ENCODE data around the gene RXRA.

RXRA gene

DNA sequence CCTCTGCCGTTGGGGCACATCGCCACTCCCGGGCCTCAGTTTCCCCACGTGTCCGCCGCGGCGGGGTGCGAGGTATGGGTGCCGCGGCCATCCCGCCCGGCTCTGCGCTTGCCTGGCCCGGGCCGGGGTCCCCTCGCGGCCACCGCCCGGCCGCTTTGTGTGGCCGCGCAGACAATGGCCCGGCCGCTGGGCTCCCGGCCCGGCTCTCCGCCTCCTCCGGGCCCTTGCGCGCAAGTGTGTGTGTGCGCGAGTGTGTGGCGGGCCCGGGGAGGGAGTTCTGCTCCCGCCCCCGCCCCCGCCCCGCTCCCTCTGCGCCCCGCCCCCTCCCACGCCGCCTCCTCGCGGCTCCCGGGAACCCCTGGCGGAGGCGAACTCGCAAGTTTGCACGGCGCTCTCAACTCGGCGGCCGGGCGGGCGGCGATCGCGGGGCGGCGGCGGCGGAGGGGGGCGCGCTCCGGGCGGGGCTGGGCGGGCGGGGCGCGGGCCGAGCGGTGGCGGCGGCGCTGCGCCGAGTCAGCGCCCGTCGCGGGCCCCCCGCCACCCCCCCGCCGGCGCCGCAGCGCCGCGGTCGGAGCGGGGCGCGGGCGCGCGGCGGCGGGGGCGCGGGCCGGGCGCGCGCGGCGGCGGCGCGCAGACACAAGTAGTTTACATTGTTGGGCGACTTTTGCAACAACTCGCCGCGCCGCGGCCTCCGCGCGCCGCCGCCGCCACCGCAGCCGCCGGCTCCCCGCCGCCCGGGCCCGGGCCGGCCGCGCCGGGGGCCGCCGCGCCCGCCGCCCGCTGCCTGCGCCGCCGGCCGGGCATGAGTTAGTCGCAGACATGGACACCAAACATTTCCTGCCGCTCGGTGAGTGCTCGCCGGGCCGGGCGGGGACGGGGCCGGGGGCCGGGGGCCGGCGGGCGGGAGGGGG, at the start of gene RXRA:
TSS of gene RXRA (plus strand) at position 643 of the 911 bp plus-strand sequence. CDS start at position 820, 177 bp downstream.
- DNase-seq (ENCODE audit: low read depth in 2 of 2): peak; percentile 76 to 94
- H3K4me3 ChIP-seq (replicated peaks in 1 of 2; ENCODE audit: low read depth in 2 of 2, low read length in 2 of 2): peak within 1 kb of the TSS; percentile 70 to 72
- TF ChIP-seq, protein P1, sequence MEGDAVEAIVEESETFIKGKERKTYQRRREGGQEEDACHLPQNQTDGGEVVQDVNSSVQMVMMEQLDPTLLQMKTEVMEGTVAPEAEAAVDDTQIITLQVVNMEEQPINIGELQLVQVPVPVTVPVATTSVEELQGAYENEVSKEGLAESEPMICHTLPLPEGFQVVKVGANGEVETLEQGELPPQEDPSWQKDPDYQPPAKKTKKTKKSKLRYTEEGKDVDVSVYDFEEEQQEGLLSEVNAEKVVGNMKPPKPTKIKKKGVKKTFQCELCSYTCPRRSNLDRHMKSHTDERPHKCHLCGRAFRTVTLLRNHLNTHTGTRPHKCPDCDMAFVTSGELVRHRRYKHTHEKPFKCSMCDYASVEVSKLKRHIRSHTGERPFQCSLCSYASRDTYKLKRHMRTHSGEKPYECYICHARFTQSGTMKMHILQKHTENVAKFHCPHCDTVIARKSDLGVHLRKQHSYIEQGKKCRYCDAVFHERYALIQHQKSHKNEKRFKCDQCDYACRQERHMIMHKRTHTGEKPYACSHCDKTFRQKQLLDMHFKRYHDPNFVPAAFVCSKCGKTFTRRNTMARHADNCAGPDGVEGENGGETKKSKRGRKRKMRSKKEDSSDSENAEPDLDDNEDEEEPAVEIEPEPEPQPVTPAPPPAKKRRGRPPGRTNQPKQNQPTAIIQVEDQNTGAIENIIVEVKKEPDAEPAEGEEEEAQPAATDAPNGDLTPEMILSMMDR (IDR thresholded peaks at IDR 0.05; ENCODE audit: low read depth, low read length): no peak

DNA sequence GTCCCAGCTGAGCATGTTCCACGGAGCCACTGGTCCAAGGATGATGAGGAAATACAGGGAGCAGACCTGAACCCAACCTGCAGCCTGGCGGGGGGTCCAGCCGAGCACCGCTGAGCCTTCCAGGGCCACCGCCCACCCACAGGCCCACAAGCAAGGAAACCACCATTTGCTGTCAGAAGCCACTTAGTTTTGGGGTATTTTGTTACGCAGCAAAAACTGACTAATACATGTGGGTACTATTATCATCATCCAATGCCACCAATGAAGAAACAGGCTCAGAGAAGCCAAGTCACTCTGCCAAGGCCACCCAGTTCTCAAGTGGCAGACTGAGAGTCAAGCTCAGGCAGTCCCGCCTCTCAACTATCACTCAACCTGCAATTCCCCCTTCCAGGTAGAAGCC, 48.0 kb upstream of the RXRA start:
- TF ChIP-seq, protein P1 (IDR thresholded peaks at IDR 0.05; ENCODE audit: low read depth, low read length): no peak
- no peak overlapping the region for H3K4me3 ChIP-seq (replicated peaks in 1 of 2; ENCODE audit: low read depth in 2 of 2, low read length in 2 of 2)

DNA sequence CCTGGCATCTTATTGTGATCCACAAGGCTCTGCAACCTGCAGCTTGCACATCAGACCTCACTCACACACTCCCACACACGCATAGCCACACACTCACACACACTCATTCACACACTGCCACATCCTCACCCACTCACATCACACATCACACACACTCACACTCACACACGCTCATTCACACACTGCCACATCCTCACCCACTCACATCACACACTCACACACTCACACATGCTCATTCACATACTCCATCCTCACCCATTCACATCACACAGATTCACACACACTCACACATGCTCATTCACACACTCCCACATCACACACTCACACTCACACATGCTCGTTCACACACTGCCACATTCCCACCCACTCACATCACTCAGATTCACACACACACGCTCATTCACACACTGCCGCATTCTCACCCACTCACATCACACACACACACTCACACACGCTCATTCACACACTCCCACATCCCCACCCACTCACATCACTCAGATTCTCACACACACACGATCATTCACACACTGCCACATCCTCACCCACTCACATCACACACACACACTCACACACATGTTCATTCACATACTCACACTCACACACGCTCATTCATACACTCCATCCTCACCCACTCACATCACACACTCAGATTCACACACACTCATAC, 47.1 kb upstream of the RXRA start:
- TF ChIP-seq, protein P1 (IDR thresholded peaks at IDR 0.05; ENCODE audit: low read depth, low read length): no peak
- DNase-seq (ENCODE audit: low read depth in 2 of 2): no peak
- no peak overlapping the region for H3K4me3 ChIP-seq (replicated peaks in 1 of 2; ENCODE audit: low read depth in 2 of 2, low read length in 2 of 2)

More for the DNA sequence above, 48.0 kb upstream of the RXRA start:
- DNase-seq (ENCODE audit: low read depth in 2 of 2): no peak

DNA sequence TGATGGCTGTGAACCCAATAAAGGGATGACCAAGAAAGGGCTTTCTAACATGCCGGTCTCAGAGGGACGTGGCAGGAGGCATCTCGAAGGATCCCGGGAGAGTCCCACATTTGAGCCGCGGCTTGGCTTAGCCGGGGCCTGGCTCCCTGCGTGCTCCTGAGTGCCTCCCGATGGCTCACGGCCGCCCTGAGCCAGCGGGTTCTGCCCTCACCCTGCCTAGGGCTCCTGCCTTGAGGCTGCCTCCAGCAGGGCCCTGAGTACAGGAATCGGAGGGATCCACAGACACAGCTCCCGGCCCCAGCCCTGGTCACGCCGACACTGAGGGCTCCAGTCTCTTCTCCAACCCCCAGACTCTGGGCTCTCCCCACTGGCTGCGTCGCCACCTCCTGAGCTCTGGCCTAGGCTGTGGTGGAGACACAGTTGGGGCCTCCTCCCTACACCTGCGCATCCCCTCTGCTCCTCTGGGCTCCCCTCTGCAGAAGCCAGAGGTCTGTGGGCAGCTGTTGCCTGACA, 44.1 kb upstream of the RXRA start:
- no peak overlapping the region for H3K4me3 ChIP-seq (replicated peaks in 1 of 2; ENCODE audit: low read depth in 2 of 2, low read length in 2 of 2)
- no peak for DNase-seq (ENCODE audit: low read depth in 2 of 2)
- TF ChIP-seq, protein P1 (IDR thresholded peaks at IDR 0.05; ENCODE audit: low read depth, low read length): no peak

DNA sequence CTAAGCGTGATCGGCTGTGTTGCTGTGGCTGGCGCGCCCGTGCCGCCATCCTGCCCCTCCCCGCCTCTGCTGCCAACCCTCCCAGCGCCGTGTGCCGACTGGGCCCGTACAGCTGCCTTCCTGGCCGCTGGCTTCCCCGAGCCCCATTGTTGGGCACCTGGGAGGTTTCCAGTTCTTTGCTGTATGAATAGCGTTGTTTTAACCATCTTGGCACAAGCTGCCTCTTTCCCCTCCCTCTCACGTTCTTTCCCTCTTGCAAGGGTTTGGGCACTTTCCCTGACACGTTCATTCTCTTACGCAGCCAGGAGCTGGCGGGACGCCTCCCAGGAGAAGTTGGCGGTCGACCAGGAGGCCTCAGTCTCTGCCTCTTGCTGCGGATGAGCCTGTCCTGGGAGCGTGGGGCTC, 43.1 kb upstream of the RXRA start:
- TF ChIP-seq, protein P1 (IDR thresholded peaks at IDR 0.05; ENCODE audit: low read depth, low read length): no peak
- H3K4me3 ChIP-seq (replicated peaks in 1 of 2; ENCODE audit: low read depth in 2 of 2, low read length in 2 of 2): no peak overlapping the region
- peak; percentile 46 to 93 for DNase-seq (ENCODE audit: low read depth in 2 of 2)

DNA sequence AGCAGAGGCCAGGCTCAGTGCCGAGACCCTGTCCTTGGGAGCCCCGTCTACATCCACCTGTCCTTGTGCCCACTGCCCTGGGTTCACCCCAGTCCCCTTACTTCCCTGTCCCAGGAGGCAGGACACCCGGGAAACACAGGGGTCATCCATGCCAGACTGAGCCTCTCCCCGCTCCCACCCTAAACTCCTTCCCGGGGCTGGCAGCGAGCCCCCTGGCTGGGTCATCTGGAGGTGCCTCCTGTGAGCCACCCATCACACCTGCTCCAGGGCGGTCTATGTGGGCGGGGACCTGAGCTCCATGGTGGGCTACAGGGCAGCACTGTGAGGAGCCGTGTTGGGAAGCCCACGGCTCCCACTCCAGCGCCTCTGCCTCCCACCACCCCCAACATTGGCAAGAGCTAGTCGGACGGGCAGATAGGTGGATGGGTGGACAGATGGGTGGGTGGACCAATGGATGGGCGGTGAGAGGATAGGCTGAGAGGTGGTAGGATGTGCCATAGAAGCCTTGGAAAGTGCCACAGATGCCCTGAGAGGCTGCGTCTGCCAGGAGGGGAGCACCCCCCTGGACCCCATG, 42.5 kb upstream of the RXRA start:
- H3K4me3 ChIP-seq (replicated peaks in 1 of 2; ENCODE audit: low read depth in 2 of 2, low read length in 2 of 2): no peak overlapping the region
- TF ChIP-seq, protein P1 (IDR thresholded peaks at IDR 0.05; ENCODE audit: low read depth, low read length): no peak
- DNase-seq (ENCODE audit: low read depth in 2 of 2): no peak

Measured in cardiac fibroblast (primary cell).